ENCODE data around the gene LLPH. TPM values are rescaled to one million over a fixed set of nuclear protein-coding genes. Genes with fewer than 3 reads are reported as not detected.

Gene LLPH
- polyA plus RNA-seq, 1 donor from 2014 or later, result 33.2 TPM

DNA sequence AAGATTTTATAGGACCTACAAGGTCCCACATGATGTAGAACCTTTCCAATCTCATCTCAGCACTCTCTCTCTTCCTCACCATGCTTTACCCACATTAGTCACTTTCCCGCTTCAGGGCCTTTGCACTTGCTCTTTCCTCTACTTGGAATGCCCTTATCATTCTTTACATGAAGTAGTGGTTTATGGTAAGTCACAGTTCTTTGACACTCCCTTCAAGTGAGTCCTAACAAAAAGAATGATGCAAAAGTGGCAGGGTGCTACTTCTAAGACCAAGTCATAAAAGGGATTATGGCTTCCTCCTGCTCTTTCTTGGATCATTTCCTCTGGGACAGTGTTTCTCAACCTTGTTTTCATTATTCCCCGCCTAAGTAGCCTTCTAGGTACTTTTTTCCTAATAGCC, 26.1 kb upstream of the LLPH start:
- Mint-ChIP-seq H3K9me3 (no peaks in the 10 kb centered on the region), H3K36me3 (peaks cover 2% of the 10 kb centered on the region), H3K27ac (no peak overlapping the region), H3K4me1 (peaks cover 11 to 32% (median 27%) of the 10 kb centered on the region in 3 donors), H3K27me3 (no peaks in the 10 kb centered on the region), H3K4me3 (no peak overlapping the region)

DNA sequence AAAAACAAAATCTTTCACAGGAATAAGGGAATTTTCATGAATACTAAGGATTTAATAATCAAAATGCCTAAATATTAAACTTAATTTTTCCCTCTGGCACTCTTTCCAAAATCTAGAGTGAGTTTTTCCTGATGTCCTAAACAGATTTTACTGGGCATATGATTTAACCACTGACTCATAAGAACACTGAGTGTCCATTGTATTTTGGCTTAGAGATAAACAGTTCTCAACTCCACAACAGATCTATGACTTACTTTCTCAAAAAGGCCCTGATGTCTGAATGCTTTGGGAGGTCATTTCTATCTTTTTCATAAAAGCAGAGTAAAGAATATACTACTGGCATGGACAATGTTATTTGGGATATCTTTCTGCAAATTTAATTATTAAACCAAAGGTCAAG, 24.2 kb upstream of the LLPH start:
- Mint-ChIP-seq H3K27me3 (no peaks in the 10 kb centered on the region), H3K9me3 (no peaks in the 10 kb centered on the region), H3K4me1 (peaks cover 9 to 27% (median 27%) of the 10 kb centered on the region in 3 donors), H3K27ac (no peak overlapping the region), H3K4me3 (no peak overlapping the region), H3K36me3 (peaks cover 6% of the 10 kb centered on the region)

DNA sequence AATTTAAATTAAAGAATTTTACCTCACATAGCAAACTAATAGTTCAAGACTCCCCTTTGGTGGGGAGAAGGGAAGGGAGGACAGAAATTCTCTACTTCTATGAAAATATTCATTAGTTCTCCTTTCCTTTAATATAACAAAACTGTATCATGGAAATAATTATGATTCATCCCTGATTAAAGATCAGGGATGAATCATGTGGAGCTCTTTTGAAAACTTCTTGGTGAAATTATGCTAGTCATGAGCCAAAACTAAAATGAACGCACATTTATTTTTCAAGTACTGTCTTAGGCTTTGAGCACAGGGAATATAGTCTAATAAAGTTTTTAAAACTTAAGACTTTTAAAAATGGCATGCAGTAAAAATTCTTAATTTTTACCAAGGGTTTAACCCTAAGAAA, 22.2 kb upstream of the LLPH start:
- Mint-ChIP-seq H3K27ac (no peak overlapping the region), H3K36me3 (peaks cover 6% of the 10 kb centered on the region), H3K4me1 (peaks cover 6 to 26% (median 25%) of the 10 kb centered on the region in 3 donors), H3K4me3 (no peak overlapping the region), H3K9me3 (no peaks in the 10 kb centered on the region), H3K27me3 (no peaks in the 10 kb centered on the region)

DNA sequence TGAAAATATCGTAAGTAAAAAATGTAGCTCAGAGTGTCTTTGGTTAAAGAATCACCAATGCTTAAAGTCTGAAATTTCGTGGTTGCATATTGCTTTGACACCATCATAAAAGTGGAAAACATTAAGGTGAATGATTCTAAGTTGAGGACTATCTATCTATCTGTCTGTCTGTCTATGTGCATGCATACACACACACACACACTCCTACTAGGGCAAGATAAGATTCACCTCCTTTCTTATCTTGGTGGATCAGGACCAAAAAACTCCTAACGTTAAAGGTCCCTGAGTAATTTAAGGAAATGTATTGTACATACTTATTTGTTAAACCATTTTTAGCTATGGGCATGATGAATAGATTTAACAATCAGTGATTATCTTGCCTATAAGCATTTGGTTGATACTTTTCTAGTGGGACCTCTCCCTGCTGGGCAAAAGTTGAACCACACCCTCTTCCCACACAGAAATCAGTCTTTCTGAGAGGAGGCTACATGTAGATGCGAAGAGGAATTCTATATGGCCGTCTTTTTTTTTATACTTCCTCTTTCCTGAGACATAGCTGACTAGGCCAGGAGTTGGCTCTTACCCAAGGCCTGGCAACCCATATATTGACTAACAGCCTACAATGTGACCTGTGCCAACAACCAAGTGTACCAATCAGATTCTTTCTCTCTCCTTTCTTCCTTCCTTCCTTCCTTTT, 19.3 kb upstream of the LLPH start:
- no peaks in the 10 kb centered on the region for H3K27me3 Mint-ChIP-seq
- H3K27ac Mint-ChIP-seq, result no peak overlapping the region
- H3K36me3 Mint-ChIP-seq, result peaks cover 6% of the 10 kb centered on the region
- H3K4me1 Mint-ChIP-seq, result peaks cover 7 to 19% (median 13%) of the 10 kb centered on the region in 3 donors
- H3K9me3 Mint-ChIP-seq, result no peaks in the 10 kb centered on the region
- H3K4me3 Mint-ChIP-seq, result no peak overlapping the region

DNA sequence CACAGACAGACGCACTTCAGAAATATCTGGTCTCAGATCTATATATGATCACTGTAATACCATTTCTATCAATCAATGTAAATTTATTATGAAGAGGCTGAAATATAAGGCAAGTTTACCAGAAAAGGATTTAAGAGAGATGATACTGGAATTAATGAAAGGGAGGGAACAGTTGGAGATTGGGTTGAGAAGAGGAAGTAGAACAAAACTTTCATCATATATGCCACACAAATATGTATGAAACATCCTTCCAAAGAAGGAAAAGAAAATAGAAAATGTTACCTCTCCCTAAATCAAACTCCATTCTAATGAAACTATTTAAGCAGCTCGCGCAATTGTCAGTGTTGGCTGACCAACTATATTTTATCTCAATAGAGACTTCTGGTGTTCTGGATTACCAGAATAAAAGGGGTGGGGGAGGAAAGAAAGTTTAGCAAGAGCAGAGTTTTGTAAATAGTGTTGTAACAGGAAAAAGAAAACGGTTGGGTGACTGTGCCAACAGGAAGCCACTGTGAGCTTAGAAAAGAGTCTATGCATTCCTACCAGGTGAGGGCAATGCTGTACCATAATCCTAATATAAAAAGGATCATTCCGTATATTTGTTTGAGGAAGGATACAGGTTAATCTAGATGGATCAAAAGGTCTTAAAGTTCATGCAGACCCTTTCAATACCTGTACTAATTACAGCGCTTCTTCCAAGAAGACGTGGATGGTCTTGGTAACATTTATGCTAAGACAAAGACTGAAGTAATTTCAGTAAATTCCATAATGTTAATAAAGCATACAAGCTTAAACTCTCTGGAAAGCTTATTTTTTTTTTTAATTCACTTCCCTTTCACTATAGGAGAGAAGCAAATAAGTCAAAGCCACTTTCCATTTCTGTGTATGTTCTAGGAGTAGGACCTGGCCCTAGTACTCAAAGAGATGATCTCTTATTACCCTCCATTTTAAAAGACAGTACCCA, 14.5 kb upstream of the LLPH start:
- peaks cover 20% of the 10 kb centered on the region for H3K36me3 Mint-ChIP-seq
- H3K4me1 Mint-ChIP-seq, result peaks cover 2 to 22% (median 8%) of the 10 kb centered on the region in 3 donors
- H3K9me3 Mint-ChIP-seq, result peaks cover 0 to 11% (median 0%) of the 10 kb centered on the region in 3 donors
- no peak overlapping the region for H3K4me3 Mint-ChIP-seq
- no peaks in the 10 kb centered on the region for H3K27me3 Mint-ChIP-seq
- H3K27ac Mint-ChIP-seq, result no peak overlapping the region

DNA sequence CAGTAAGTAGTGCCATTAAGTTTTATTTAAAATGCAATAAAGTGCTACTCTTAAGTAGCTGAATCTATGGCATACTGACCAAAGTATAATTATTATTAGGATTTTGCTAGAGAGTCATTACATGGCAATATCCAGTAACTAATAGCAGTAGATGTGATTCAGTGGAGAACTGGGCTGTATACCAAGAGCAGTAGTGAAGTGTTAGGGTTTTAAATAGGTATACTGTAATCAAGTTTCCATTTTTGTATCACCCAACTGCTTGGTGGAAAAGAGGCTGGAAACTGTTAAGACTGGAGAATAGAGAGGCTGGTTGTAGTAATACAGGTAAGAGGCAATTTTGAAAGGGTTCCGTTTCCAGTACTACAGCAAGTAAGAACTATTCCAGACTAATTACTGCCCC, 13.3 kb upstream of the LLPH start:
- no peaks in the 10 kb centered on the region for H3K27me3 Mint-ChIP-seq
- no peak overlapping the region for H3K27ac Mint-ChIP-seq
- no peak overlapping the region for H3K4me3 Mint-ChIP-seq
- peaks cover 2 to 22% (median 8%) of the 10 kb centered on the region in 3 donors for H3K4me1 Mint-ChIP-seq
- H3K9me3 Mint-ChIP-seq, result peaks cover 0 to 11% (median 0%) of the 10 kb centered on the region in 3 donors
- peaks cover 22% of the 10 kb centered on the region for H3K36me3 Mint-ChIP-seq

DNA sequence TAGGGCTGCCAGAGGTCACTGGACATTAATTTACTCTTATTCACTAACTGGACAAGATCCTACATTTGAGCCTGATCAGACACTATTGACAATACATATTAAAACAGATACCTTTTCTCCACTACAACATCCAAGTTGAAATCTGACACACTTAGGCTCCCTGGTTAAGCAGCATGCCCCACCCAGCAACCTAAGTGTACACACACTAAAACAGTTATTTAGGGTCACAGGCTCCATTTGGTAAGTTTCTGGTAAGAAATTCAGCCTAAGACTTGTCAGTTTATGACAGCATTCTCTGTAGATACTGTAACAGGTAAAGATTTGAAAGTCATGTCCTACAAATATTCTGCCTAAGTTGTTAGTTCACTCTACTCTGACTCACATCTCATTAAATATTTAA, 12.3 kb upstream of the LLPH start:
- Mint-ChIP-seq H3K27me3 (no peaks in the 10 kb centered on the region), H3K36me3 (peaks cover 22% of the 10 kb centered on the region), H3K4me1 (peaks cover 2 to 16% (median 5%) of the 10 kb centered on the region in 3 donors), H3K4me3 (no peak overlapping the region), H3K27ac (peak overlapping the region in 1 of 3 donors; percentile 59), H3K9me3 (peaks cover 0 to 11% (median 0%) of the 10 kb centered on the region in 3 donors)

DNA sequence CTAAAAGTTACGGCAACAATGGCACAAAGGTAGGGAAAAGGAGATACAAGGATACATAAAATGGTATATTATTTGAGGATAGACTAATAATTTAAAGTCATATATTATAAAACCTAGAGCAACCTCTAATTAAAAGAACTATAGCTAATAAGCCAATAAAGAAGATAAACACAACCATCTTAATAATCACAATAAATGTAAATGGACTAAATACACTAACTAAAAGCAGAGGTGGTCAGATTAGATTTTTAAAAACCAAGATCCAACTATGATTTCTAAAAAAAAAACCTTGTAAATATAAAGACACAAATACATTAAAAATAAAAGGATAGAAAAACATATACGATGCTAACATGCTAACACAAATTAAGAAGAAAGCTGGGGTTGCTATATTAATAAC, 10.7 kb upstream of the LLPH start:
- Mint-ChIP-seq H3K27me3 (no peaks in the 10 kb centered on the region), H3K4me1 (peaks cover 2 to 16% (median 5%) of the 10 kb centered on the region in 3 donors), H3K36me3 (peaks cover 23% of the 10 kb centered on the region), H3K27ac (no peak overlapping the region), H3K4me3 (no peak overlapping the region), H3K9me3 (peaks cover 0 to 11% (median 0%) of the 10 kb centered on the region in 3 donors)

DNA sequence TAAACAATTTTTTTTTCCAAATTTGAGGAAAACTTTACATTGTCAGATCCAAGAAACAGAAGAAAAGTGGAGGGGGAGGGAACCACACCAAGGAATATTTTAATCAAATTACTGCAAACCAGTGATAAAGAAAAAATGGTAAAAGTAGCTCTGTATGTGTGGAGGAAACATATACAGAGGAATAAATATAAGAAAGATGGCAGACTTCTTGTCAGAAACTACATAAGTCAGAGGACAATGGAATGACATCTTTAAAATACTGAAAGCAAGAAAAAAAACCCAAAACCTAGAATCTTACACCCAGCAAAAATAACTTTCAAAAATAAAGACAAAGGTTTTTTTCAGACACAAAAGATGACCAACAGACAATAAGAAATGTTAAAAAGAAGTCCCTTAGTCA, 10.2 kb upstream of the LLPH start:
- Mint-ChIP-seq H3K4me3 (peak overlapping the region in 1 of 4 donors; percentile 58), H3K4me1 (peaks cover 2 to 13% (median 2%) of the 10 kb centered on the region in 3 donors), H3K36me3 (peaks cover 26% of the 10 kb centered on the region), H3K27ac (no peak overlapping the region), H3K9me3 (peaks cover 0 to 11% (median 0%) of the 10 kb centered on the region in 3 donors), H3K27me3 (no peaks in the 10 kb centered on the region)

DNA sequence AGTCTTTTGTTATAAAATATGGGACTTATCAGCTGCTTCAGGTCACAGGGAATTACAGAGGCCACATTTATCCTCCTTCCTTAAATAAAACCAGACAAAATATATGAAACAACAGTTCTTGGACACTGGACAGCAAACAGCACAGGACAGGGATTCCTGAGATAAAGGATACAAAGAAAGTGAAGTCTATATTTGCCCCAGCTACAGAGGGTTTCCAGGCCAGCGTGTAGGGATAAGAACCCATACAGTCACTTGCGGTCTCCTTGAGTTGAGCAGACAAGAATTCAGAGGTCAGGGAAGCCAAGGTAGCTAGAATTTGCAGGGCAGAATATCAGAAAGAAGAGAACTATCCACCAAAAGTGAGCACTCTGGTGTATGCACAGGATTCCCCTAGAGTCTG, 8.8 kb upstream of the LLPH start:
- Mint-ChIP-seq H3K36me3 (peaks cover 26% of the 10 kb centered on the region), H3K9me3 (peaks cover 0 to 11% (median 0%) of the 10 kb centered on the region in 3 donors), H3K4me1 (no peaks in the 10 kb centered on the region), H3K4me3 (no peak overlapping the region), H3K27ac (no peak overlapping the region), H3K27me3 (no peaks in the 10 kb centered on the region)

DNA sequence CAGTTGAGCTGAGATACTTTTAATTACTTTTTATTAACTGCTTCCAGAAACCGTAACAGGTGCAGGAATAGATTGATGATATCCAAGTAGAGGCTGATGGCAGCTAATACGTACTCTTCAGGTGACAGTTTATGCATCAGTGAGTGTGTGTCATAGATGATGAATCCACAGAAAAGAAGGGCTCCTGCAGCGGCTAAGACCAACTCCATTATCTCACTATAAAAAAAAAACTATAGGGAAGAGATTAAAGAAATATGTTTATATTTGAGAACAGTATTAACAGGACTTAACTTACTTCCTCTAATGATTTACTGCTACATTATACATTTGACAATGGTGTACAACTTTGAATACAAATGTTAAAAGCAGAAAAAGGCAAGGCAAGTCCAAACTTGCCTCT, 7.4 kb upstream of the LLPH start:
- Mint-ChIP-seq H3K9me3 (peaks cover 0 to 11% (median 0%) of the 10 kb centered on the region in 3 donors), H3K36me3 (peaks cover 26% of the 10 kb centered on the region), H3K4me3 (no peak overlapping the region), H3K27ac (no peak overlapping the region), H3K27me3 (no peaks in the 10 kb centered on the region), H3K4me1 (no peaks in the 10 kb centered on the region)

DNA sequence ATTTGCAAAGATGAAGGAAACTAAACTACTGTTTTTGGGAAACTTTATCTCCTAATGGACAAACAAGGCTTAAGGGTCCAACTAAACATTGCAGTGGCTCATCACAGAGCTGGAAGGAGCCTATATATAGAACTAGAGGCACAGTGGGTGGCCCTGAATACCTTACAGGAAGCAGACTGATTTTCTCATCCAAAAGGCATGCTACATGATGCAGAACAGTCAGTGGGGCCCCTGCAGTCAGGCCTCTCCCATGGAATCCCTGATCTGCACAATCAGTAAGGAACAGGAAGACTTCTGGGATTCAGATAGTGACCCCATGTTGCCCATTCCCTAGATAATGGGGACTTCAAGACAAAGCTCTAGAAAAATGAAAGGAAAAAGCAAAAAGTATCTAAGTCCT, 1.9 kb upstream of the LLPH start:
- Mint-ChIP-seq H3K27ac (peak overlapping the region in 1 of 3 donors; percentile 37), H3K27me3 (no peaks in the 10 kb centered on the region), H3K4me1 (peaks cover 31 to 37% (median 32%) of the 10 kb centered on the region in 3 donors), H3K4me3 (peak overlapping the region in 3 of 4 donors; percentile 5 to 98 (median 96)), H3K36me3 (peaks cover 11% of the 10 kb centered on the region), H3K9me3 (peaks cover 0 to 3% (median 0%) of the 10 kb centered on the region in 3 donors)

DNA sequence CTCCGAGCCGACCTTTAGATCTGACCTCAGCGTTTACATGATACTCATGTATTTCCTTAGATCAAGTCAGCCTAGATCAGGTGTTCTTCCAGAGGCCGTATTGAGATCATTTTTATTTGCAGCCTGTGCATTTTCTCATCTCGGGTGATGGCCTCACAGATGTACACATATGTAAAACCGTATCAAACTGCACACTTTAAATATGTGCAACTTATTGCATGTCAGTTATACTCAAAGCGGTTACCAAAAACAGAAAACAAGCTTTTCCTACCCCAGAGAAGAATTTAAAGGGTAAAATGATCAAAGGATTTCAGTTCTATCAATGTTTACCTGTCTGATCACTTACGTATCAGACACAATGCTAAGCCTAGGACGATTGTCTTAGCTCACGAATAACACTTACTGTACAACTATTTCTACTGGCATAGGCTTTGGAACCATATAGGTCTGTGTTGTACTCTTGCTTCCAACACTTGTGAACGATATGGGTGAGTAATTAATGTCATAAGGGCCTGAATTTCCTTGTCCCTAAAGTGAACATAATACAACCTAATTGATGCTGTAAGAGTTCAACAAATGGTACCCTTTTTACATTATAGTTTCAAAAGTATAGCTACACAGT, 628 bp upstream of the LLPH start:
- Mint-ChIP-seq H3K27me3 (no peaks in the 10 kb centered on the region), H3K4me3 (peak overlapping the region; percentile 96 to 98 (median 97)), H3K27ac (peak overlapping the region; percentile 86 to 98 (median 94)), H3K9me3 (peaks cover 0 to 3% (median 0%) of the 10 kb centered on the region in 3 donors), H3K36me3 (peaks cover 15% of the 10 kb centered on the region), H3K4me1 (peaks cover 32 to 42% (median 35%) of the 10 kb centered on the region in 3 donors)

DNA sequence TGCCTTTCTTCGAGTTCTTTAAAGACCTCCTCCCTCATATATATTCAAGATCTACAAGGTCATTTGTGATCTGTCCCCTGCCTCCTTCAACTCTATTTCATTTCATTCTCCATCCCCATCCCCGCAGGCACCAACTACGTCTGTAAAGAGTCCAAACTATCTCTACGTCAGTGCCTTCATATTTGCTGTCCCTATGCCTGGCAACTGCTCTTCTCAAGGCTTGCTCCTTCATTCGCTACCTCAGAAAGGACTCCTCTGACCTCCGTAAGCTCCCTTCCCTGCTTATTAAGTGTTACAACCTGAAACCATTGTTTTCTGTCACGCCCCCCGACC, 650 bp downstream of the LLPH start:
- H3K27ac Mint-ChIP-seq, result peak overlapping the region; percentile 86 to 98 (median 94)
- peaks cover 36 to 52% (median 39%) of the 10 kb centered on the region in 3 donors for H3K4me1 Mint-ChIP-seq
- H3K9me3 Mint-ChIP-seq, result peaks cover 0 to 3% (median 0%) of the 10 kb centered on the region in 3 donors
- H3K4me3 Mint-ChIP-seq, result peak overlapping the region; percentile 96 to 98 (median 97)
- H3K27me3 Mint-ChIP-seq, result no peaks in the 10 kb centered on the region
- H3K36me3 Mint-ChIP-seq, result peaks cover 16% of the 10 kb centered on the region

DNA sequence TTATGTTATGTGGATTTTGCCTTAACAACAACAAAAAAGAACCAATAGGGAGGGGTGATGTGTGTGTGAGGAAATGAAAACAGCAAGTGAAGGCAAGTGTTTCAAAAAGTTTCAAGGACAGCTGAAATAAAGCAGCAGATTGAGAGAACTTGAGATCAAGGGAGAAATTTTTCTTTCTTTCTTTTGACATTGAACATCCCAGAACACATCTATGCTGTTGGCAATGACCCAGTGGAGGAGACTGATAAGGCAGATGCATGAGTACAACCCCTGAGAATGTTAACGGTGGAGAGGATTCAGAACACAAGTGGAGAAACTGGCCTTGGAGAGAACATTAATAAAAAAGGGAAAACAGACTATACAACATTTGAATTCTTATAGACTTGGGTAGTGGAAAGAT, 2.9 kb downstream of the LLPH start:
- Mint-ChIP-seq H3K4me1 (peaks cover 36 to 56% (median 39%) of the 10 kb centered on the region in 3 donors), H3K9me3 (peaks cover 0 to 3% (median 0%) of the 10 kb centered on the region in 3 donors), H3K4me3 (peak overlapping the region in 1 of 4 donors; percentile 96), H3K36me3 (peaks cover 17% of the 10 kb centered on the region), H3K27me3 (no peaks in the 10 kb centered on the region), H3K27ac (peak overlapping the region in 2 of 3 donors; percentile 35 to 69)

Data from IgD-negative memory B cell (primary cell).